NCI-H2081 treated with DMSO at 0.1 percent for 48 hours (cell line): Measurements from ENCODE around the gene DDX54.

ENCODE experiments used
- DNase-seq: peaks from one replicate; lab custom pipeline; 2025; lab: John Stamatoyannopoulos, UW

Gene DDX54

DNA sequence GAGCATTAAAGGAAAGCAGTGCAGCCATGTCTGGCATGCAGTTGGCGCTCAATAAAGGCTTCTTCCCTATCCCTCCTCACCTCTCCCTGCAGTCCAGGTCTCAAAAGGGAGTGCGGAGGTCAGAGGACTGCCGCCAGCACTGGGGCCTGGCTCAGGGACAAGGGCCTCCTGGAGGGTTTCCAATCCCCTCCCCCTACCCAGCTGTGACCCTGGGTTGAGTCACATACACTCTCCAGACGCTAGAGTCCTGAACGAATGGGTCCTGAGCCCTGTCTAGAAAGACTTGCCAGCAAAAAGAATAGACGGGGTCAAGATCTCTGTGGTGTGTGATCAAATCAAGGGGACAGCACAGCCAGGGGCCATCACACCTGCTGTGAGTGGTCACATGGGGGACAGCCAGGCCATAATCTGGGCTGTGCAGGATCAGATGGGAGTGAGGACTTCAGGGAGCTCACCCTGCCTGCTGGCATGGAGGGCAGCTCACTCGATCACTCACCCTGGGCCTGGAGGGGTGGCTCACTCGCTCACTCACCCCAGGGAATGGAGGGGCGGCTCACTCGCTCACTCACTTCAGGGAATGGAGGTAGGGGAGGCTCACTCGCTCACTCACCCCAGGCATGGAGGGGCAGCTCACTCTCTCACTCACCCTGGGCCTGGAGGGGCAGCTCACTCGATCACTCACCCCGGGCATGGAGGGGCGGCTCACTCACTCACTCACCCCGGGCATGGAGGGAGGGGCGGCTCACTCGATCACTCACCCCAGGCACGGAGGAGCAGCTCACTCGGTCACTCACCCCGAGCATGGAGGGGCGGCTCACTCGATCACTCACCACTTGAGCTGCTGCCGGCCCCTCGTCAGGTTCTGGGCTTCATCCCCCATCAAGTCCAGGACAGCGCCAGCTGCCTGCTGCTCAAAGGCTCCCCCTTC, 22.9 kb downstream of the DDX54 start:
- DNase-seq = no peak

DNA sequence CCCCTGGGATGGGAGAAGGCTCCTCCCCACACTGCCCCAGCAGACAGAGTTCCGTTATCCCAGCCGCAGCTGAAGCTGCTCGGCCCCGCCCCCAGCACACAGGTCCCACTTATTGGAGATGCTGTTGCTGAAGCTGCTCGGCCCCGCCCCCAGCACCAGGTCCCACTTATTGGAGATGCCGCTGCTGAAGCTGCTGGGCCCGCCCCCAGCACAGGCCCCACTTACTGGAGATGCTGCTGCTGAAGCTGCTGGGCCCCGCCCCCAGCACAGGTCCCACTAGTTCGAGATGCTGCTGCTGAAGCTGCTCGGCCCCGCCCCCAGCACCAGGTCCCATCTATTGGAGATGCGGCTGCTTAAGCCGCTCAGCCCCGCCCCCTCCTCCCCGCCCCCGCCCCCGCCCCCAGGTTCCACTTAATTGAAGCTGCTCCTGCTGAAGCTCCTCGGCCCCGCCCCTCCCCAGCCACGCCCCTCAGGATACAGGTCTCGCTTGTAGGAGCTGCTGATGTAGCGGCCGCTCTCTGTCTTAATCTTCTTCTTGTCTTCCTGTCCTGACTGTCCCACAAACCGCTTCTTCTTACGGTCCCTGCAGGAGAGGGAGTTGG, 23.8 kb downstream of the DDX54 start:
- no peak for DNase-seq

DNA sequence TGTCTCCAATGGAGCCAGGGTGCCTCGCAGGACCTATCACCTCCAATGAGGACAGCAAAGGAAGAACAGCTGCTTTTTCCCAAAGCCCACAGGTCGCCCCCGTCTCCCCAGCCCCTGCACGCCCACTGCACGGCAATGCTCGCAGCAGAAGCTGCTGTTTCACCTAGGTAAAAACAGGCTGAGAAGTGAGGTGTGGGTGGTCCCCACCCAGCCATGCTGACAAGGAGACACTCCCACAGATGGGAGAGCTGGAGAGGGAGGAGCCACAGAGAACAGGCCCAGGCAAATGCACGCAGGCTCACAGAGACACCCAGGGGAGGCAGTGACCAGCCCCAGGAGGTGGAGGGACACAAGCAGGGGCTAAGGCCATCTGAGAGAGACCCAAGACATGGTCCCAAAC, 25.3 kb downstream of the DDX54 start:
- DNase-seq = no peak

DNA sequence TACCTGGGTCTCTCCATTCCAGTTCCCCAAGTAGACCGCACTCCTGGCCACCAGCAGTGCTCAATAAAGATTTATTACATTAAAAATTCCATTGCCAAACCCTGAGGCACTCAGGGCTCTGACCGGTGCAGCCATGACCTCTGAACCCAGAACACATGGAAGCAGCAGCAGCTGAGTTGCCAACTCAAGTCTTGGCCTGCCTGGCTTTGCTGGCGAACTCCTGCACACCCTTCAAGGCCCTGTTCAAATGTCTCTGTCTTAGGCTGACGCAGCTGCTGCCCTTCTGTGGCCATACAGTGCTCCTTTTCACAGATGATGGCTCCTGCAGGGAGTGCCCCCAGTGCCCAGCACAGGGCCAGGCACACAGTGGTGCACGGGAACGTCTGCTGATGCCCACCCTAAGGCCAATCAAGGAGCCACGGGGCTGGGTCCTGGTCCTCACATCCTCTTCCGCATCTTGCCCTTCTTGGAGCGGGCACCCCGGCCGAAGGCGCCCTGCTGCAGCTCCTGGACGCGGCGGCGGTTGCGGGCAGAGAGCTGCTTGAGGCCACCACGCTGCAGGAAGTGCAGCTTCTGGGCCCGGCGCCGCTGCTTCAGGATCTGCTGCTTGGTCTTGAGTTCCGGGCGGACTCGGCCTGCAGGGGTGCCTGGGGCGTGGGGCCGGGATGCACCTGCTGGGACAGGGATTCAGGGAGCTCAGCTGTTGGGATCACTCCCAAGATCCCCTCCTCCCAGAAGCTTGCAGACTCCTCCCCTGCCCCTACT, 26.7 kb downstream of the DDX54 start:
- DNase-seq = no peak

DNA sequence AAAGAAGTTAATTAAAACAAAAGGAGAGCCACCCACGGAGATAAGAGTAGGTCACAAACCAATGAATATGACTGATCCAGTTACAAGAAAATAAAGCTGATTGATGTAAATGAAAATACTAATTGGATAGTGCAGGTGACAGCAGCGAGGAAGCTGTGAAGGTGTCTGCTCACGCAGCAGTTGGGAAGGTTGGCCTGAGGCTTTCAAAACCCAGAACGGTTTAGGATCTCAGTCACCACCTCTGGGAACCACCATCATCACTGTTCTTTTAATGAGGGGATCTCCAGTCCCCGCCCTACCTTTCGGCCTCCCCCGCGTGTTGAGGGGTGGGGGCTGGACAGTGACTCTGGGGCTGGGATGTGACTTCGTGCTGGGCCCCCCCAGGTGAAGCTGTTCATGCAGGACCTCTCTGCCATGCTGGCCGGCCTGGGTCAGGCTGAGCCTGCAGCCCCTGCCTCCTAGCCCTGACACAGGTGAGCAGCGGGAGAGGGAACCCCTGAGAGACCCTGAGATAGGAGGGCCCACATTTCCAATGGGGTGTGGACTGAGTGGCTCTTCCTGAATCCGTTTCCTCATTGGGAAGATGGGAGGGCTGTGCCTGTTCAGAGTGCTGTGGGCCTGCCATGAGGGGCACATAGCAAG, 27.9 kb downstream of the DDX54 start:
- DNase-seq = no peak

DNA sequence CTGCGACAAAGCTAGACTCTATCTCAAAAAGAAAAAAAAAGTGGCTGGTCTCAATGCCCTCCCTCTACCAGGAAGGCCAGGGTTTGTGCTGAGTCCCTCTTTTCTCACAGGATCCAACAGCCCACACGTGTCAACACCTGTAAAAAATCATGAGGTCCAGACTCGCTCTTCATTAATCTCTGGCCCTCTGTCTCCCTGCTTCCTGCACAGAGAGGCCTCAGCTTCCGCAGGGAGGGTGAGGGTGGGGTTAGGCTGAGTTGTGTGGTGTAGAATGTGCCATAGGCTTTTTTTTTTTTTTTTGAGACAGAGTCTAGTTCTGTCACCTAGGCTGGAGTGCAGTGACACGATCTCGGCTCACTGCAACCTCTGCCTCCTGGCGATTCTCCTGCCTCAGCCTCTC, 29.6 kb downstream of the DDX54 start:
- no peak for DNase-seq

DNA sequence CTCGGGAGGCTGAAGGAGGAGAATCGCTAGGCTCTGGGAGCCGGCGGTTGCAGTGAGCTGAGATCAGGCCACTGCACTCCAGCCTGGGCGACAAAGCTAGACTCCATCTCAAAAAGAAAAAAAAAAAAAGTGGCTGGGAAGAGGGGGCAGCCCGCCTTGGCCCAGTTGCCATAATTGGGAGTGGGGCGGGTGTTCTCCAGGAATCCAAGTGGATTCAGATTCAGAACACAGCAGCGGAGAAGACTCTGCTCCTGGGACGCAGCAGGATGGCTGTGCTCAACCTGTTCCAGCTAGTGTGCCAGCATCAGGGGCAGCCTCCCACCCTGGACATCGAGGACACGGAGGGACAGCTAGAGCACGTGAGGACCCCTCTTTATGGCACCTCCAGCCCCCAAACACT, 30.2 kb downstream of the DDX54 start:
- DNase-seq = no peak

DNA sequence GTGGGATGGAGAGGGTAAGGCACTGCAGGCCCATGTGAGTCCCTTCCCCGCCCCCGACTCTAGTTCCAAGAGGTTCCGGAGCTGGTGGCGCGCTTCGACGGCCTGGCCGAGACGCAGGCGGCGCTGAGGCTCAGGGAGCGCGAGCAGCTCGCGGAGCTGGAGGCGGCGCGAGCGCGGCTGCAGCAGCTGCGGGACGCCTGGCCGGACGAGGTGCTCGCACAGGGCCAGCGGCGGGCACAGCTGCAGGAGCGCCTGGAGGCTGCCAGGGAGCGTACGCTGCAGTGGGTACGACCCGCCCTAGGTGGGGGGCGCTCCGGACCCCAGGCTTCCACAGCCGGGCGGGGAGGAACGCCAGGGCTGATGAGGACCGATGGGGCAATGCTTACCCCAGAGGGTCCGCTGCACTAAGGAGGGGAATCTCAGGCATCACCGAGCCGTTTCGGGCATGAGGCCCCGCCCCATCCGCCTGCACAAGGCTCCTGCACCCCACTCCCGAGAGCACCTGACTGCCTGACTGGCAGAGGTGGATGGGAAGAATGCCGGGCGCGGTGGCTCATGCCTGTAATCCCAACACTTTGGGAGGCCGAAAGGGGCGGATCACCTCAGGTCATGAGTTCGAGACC, 30.8 kb downstream of the DDX54 start:
- no peak for DNase-seq

DNA sequence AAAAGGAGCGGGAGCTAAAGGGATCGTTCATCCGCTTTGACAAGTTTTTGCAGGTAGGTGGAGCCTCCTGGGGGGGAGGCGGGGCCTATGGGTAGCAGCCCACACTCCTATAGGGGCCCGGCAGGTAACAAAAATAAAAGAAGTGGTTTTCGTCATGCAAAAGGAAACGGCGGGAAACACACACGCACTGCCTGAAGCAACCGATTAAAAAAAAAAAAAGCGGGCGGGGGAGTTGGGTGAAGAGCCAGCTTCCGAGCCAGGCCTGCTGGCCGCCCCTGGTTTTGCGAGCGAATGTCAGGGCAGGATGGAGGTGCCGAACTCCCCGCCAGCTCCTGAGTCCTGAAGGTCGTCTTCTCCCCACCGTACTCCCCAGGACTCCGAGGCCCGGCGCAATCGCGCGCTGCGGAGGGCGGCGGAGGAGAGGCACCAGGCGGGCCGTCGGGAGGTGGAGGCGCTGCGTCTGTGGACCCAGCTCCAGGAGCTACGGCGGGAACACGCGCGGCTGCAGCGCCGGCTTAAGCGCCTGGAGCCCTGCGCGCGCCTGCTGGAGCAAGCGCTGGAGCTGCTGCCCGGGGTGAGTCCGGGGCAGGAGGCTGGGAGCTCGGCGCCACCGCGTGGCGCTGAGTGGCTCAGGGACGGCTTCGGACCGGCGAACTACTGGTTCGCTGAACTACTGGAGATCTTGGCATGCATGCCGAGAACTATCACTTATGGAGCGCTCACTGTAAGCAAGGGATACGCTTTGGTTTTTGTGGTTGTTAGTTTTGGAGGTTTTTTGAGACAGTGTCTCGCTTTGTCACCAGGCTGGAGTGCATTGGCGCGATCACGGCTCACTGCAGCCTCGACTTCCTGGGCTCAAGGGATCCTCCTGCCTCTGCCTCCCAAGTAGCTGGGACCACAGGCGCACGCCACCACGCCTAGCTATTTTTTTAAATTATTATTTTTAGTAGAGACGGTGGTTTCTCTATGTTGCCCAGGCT, 32.2 kb downstream of the DDX54 start:
- no peak for DNase-seq

DNA sequence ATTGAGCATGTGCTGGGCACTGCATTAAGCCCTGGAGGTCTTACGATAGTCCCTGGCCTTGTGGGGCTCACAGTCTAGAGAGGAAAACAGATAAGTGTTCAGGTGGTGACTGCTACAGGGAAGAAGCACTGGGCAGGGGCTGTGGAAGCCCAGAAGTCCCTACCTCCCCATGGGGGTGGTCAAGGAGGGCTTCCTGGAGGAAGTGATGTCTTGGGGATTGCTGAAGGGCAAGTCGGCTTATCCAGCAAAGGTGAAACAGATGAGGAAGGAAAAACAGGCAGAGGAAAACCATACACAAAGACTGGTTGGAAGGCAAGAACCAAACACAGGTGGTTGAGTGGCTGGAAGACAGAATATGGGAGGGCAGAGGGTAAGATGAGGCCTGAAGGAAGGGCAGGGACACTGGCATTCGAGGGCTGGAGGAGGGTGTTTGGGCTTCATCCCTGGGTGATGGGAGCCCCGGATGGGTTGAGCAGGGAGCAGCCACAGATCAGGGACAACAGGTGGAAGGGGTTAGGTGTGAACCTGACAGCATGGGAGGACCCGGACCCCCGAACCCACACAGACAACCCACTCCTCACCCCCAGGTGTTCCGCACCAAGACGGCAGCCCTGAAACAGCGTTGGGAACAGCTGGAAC, 33.0 kb downstream of the DDX54 start:
- no peak for DNase-seq

DNA sequence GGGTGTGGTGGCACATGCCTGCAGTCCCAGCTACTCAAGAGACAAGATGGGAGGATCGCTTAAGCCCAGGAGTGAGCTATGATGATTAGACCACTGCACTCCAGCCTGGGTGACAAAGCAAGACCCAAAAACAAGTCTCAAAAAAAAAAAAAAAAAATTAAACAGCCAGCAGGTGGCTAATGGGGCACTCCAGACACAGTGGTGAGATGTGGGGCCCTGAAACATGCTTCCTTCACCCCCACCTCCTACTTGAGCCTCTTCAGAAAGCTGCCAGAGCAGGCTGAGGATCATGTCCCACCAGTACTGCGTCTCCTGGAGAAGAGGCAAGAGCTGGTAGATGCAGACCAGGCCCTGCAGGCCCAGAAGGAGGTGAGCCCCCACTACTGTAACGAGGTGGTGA, 33.6 kb downstream of the DDX54 start:
- no peak for DNase-seq

DNA sequence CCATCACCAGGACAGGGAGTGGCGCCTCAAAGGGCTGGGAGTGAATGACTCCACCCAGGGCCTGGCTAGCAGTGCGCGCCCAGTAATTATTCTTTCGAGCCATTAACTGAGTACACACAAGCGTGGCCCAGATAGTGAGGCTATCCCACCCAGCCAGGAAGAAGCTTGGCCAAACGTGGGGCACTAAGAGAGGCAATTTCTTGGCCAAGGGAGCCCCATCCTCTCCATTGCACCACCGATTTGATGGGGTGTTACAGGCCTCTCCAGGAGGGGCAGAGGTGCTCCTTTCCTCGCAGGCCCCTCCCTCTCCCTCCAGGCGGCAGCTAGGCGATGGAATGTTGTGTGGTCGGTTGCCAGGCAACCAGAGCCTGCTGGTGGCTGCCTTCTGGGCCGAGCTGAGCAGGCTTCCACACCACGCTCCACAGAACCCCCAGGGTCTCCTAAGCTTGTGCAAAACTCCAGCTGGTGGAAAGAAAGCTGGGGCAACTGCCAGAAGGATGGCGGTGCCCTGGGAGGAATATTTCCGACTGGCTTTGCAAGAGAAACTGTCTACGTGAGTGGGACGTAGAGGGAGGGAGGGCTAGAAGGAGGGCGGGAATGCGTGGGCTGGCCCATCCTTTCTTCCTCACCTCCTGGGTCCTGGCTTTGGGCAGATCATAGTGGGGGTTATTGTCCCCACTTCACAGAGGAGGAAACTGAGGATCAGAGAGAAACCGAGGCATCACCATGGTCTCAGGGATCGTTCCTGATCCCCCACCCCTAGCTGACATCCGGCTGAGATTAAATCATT, 35.7 kb downstream of the DDX54 start, which contains the start of gene CFAP73:
CFAP73 (plus strand) TSS at position 364 of the 790 bp plus-strand sequence; CDS start at position 498, 134 bp downstream.
- no peak for DNase-seq

DNA sequence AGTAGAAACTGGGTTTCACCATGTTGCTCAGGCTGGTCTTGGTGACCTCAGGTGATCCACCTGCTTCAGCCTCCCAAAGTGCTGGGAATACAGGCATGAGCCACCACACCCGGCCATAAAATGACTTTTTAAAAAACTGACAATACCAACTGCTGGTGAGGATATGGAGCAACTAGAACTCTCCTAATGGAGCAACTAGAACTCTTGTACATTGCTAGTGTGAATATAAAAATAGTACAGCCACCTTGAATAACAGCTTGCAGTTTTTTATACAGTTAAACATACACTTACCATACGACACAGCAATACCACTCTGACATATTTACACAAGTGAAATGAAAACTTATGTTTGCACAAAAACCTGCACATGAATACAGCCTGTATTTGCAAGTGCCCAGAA, 38.3 kb downstream of the DDX54 start:
- no peak for DNase-seq

DNA sequence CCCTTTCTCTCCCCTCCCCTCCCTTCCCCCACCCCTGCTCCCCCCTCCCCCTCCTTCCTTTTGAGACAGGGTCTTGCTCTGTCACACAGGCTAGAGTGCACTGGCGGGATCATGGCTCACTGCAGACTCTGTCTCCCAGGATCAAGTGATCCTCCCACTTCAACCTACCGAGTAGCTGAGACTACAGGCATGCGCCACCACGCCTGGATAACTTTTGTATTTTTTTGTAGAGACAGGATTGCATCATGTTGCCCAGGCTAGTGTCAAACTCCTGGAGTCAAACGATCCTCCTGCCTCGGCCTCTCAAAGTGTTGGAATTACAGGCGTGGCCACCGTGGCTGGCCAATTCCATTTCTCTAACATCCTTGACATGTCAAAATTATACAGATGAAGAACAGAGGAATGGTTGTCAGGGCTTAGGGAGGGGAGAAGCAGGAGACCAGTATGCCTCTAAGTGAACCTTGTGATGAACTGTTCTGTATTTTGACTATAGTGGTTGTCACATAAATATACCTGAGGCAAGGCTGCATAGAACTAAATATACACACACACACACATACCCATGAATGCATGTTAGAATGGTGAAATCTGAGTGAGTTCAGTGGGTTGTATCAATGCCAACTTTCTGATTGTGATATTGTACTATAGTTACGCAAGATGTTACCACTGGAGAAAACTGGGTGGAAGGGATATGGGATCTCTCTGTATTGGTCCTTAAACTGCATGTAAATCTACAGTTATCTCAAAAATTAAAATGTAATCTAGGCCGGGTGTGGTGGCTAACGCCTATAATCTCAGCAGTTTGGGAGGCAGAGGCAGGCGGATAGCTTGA, 39.3 kb downstream of the DDX54 start:
- DNase-seq = no peak

DNA sequence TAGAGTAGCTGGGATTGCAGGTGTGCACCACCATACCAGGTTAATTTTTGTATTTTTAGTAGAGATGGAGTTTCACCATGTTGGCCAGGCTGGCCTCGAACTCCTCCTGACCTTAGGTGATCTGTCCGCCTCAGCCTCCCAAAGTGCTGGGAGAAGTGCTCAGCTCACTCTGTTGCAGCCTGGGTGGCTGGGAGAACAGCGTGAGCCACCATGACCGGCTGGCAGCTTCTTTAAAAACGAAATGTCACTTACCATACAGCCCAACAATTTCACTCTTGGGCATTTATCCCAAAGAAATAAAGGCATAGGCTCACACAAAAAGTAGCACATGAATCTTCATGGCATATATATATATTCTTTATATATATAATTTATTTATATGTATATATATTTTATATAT, 40.5 kb downstream of the DDX54 start:
- DNase-seq = no peak

DNA sequence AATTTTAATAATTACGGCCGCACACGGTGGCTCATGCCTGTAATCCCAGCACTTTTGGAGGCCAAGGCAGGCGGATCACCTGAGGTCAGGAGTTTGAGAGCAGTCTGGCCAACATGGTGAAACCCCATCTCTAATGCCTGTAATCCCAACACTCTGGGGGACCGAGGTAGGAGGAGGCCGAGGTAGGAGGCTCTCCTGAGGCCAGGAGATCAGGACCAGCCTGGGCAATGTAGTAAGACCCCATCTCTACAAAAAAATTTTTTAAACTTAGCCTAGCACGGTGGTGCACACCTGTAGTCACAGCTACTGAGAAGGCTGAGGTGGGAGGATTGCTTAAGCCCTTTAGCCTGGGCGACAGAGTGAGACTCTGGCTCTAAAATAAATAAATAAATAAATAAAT, 41.3 kb downstream of the DDX54 start:
- no peak for DNase-seq

DNA sequence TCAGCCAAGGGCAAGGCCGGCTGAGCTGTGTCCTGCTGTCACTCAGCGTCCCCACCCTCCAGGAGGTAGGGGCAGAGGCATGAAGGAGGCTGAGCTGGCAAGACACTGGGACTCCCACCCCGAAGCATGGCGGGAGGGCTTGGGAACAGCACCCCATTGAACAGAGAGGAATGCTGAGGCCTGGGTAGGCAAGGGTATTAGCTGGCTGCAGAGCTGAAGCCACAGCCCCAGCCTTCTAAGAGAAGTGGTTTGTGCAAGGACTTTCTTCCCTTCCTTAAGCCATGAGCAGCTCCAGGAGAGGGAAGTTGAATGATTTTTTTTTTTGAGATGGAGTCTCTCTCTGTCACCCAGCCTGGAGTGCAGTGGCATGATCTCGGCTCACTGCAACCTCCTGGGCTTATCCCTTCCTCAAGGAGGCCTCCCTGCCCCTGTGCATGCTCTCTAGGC, 42.4 kb downstream of the DDX54 start:
- no peak for DNase-seq

DNA sequence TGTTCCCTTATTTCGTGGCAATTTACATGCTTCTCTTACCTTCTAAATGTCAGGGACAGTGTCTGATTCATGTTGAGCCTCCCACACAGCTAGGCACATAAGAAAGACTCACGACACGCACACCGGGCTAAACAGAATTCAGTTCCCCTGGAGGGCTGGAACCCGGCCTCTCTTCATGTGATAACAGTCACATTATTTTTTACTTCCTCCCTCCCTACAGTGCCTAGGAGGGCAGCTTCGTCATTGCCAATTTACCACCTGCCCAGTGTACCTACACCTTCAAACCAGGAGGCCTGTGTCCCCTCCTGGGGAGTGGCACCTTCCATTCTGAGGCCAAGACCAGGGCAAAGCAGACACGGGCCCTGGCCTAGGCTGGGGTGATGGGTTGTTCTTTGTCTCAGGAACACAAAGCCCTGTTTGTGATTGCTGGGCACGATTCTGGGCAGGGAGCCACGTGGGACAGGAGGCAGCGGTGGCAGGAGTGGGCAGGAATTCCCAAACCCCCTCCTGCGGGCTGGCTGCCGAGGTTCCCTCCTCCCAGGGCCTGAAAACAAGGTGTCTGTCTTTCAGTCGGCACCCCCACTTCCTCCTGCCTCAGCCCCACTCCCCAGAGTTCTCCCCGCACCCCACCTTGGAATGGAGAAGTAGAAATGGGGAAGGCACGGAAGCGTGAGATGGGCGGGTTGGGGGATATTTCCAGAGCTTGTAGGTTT, 42.9 kb downstream of the DDX54 start:
- DNase-seq = no peak
